PFSK-1 (cell line): ENCODE data around the gene ZBTB22.

Source experiments
- FOXP2 ChIP-seq: optimal IDR thresholded peaks from 2 replicates; pipeline ENCODE3; 2011; ENCODE audit warnings: borderline replicate concordance, control low read depth, inconsistent platforms; ENCODE audit not compliant: insufficient read depth; ENCODE audit errors: extremely low read length, extremely low read depth
- POLR2AphosphoS5 ChIP-seq: IDR thresholded peaks from 2 replicates; pipeline ENCODE4 v1.6.1; 2012; ENCODE audit warnings: low read depth, mild to moderate bottlenecking, control low read depth, low read length, moderate library complexity
- SIN3A ChIP-seq: IDR thresholded peaks from 2 replicates; pipeline ENCODE4 v1.6.1; 2012; ENCODE audit warnings: mild to moderate bottlenecking, low read length, moderate library complexity, borderline replicate concordance; ENCODE audit not compliant: insufficient read depth
- TAF1 ChIP-seq: IDR thresholded peaks from 2 replicates; pipeline ENCODE4 v1.6.1; 2012; ENCODE audit warnings: low read length, control low read depth, borderline replicate concordance; ENCODE audit not compliant: insufficient read depth
- TF ChIP-seq, protein P1 (sequence below), 2 experiments: IDR thresholded peaks; 2 replicates each; pipeline versions ENCODE4 v1.6.1 to v1.8.0; 2011 to 2012; ENCODE audit warnings: low read depth in 2 of 2, low read length in 2 of 2, control low read depth in 1 of 2, inconsistent platforms in 1 of 2, mild to moderate bottlenecking in 1 of 2, moderate library complexity in 1 of 2; ENCODE audit not compliant: insufficient read depth in 1 of 2

Gene ZBTB22

DNA sequence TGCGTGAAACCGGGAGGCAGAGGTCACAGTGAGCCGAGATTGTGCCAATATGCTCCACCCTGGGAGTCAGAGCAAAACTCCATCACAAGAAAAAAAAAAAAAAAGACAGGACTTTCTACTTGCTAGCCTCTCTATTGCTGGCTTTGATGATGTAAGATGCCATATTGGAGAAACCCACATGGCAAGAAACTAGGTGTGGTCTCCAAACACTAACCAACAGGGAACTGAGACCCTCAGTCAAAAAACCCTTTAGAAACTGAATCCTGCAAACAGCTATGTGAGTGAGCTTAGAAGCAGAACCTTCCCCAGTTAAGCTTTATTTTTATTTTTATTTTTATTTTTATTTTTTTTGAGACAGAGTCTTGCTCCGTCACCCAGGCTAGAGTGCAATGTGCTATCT, 18.4 kb upstream of the ZBTB22 start:
- TF ChIP-seq SIN3A (no peak), TAF1 (no peak), FOXP2 (no peak), POLR2AphosphoS5 (no peak)
- TF ChIP-seq, protein P1, sequence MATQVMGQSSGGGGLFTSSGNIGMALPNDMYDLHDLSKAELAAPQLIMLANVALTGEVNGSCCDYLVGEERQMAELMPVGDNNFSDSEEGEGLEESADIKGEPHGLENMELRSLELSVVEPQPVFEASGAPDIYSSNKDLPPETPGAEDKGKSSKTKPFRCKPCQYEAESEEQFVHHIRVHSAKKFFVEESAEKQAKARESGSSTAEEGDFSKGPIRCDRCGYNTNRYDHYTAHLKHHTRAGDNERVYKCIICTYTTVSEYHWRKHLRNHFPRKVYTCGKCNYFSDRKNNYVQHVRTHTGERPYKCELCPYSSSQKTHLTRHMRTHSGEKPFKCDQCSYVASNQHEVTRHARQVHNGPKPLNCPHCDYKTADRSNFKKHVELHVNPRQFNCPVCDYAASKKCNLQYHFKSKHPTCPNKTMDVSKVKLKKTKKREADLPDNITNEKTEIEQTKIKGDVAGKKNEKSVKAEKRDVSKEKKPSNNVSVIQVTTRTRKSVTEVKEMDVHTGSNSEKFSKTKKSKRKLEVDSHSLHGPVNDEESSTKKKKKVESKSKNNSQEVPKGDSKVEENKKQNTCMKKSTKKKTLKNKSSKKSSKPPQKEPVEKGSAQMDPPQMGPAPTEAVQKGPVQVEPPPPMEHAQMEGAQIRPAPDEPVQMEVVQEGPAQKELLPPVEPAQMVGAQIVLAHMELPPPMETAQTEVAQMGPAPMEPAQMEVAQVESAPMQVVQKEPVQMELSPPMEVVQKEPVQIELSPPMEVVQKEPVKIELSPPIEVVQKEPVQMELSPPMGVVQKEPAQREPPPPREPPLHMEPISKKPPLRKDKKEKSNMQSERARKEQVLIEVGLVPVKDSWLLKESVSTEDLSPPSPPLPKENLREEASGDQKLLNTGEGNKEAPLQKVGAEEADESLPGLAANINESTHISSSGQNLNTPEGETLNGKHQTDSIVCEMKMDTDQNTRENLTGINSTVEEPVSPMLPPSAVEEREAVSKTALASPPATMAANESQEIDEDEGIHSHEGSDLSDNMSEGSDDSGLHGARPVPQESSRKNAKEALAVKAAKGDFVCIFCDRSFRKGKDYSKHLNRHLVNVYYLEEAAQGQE (IDR thresholded peaks at IDR 0.05; ENCODE audit: insufficient read depth in 1 of 2, low read depth in 2 of 2, low read length in 2 of 2), result no peak

DNA sequence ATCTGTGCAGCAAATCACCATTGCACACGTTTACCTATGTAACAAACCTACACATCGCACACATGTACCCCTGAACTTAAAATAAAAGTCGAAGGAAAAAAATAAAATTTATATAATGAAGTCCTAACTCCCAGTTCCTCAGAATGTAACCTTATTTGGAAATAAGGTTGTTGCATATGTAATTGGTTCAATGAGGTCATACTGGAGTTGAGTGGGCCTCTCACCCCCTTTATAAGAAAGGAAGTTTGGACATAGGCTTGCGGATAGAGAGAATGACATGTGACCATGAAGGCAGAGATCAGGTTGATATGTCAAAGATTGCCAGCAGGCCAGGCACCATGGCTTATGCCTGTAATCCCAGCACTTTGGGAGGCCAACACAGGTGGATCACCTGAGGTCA, 16.1 kb upstream of the ZBTB22 start:
- TF ChIP-seq, protein P1 (IDR thresholded peaks at IDR 0.05; ENCODE audit: insufficient read depth in 1 of 2, low read depth in 2 of 2, low read length in 2 of 2), result no peak
- TF ChIP-seq POLR2AphosphoS5, result no peak
- TF ChIP-seq FOXP2, result no peak
- TF ChIP-seq SIN3A, result no peak
- TF ChIP-seq TAF1, result no peak

DNA sequence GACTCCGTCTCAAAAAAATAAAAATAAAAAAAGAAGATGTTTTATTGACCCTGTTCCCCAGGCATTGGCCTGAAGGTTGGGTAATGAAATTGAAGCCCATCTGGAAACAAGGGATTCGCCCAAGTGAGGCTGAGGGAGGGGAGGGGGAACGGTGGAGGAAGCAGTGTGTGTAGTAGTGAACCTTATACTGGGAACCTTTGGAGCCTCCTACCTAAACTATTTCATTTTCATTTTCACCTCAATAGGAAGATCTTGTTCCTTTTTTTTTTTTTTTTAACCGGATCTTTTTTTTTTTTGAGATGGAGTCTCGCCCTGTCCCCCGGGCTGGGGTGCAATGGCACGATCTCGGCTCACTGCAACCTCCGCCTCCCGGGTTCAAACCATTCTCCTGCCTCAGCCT, 13.2 kb upstream of the ZBTB22 start:
- no peak for TF ChIP-seq FOXP2

- TF ChIP-seq POLR2AphosphoS5 (no peak), SIN3A (no peak), FOXP2 (no peak), TAF1 (no peak)
- TF ChIP-seq, protein P1 (IDR thresholded peaks at IDR 0.05; ENCODE audit: insufficient read depth in 1 of 2, low read depth in 2 of 2, low read length in 2 of 2), result no peak
Measured at GRCh38 chr6:33329058-33329457, 11.5 kb upstream of the ZBTB22 start.

DNA sequence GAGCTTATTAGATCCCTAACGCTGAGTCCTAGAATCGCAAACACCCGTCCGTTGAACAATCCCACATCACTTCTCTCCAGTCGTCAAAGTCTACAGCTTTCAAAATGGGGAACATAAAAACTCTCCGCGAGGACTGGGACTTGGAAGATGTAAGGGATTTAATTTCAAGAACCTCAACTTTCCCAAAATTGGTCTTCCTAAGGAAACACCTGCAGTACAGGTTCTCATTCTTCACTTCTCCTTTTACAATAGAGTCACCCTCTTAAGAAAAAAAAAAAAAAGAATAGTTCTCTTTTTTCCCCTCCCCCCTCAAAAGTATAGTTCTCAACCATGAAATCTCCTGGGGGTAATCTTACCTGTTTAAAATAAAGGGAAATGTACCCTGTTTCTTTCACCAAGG, 6.6 kb upstream of the ZBTB22 start:
- TF ChIP-seq POLR2AphosphoS5, result no peak
- TF ChIP-seq, protein P1 (IDR thresholded peaks at IDR 0.05; ENCODE audit: insufficient read depth in 1 of 2, low read depth in 2 of 2, low read length in 2 of 2), result no peak
- no peak for TF ChIP-seq TAF1
- no peak for TF ChIP-seq SIN3A
- TF ChIP-seq FOXP2, result no peak
